Measurements from ENCODE around the gene RASSF5. TPM values are rescaled to one million over a fixed set of nuclear protein-coding genes. Genes with fewer than 3 reads are reported as not detected.

Gene RASSF5
- total RNA-seq, 1 donor from 2014 or later, result 1.2 TPM

DNA sequence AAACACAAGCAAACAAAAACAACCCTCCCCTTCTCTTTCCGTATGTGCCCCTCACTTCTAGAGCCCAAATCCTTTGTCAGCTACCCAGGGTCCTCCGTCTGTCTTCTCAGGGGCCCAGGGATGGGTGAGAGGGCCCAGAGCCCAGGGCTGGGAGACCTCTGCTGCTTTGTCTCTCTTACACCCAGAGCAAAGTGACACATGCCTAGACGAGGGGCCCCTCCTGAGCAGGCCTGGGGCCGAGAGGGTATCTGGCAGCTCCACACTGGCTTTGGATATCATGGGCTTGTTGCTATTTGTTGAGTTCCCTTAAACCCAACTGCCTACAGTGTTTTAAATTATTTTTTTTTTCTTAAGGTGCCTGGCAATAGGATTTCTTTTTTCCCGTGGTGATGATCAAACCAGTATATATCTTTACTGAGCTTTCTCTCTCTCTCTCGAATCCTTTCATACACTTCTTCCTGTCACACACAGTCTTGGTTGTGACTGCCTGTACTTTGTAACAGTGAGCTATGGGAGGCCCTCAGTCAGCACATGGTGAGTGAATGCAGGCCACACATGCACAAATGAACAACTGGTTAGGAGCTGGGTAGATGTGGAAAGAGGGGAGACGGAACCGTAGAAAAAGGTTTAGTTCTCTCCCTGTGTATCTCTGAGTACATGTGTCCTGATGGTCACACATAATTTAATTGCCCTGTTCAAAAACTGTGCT, 14.5 kb downstream of the RASSF5 start:
- Mint-ChIP-seq H3K27me3 (ENCODE audit: unreplicated experiment) (peaks cover 2% of the 10 kb centered on the region), H3K4me3 (ENCODE audit: unreplicated experiment) (no peak overlapping the region), H3K4me1 (ENCODE audit: unreplicated experiment) (peaks cover 4% of the 10 kb centered on the region), H3K9me3 (ENCODE audit: unreplicated experiment) (no peaks in the 10 kb centered on the region), H3K36me3 (ENCODE audit: low read depth, unreplicated experiment) (no peaks in the 10 kb centered on the region), H3K27ac (ENCODE audit: unreplicated experiment) (no peak overlapping the region)
- no peak for DNase-seq (ENCODE audit: low spot score)
- TF ChIP-seq, protein P1, sequence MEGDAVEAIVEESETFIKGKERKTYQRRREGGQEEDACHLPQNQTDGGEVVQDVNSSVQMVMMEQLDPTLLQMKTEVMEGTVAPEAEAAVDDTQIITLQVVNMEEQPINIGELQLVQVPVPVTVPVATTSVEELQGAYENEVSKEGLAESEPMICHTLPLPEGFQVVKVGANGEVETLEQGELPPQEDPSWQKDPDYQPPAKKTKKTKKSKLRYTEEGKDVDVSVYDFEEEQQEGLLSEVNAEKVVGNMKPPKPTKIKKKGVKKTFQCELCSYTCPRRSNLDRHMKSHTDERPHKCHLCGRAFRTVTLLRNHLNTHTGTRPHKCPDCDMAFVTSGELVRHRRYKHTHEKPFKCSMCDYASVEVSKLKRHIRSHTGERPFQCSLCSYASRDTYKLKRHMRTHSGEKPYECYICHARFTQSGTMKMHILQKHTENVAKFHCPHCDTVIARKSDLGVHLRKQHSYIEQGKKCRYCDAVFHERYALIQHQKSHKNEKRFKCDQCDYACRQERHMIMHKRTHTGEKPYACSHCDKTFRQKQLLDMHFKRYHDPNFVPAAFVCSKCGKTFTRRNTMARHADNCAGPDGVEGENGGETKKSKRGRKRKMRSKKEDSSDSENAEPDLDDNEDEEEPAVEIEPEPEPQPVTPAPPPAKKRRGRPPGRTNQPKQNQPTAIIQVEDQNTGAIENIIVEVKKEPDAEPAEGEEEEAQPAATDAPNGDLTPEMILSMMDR (IDR thresholded peaks at IDR 0.05; ENCODE audit: unreplicated experiment), result no peak

- H3K36me3 Mint-ChIP-seq (ENCODE audit: low read depth, unreplicated experiment), result no peaks in the 10 kb centered on the region
- peaks cover 4% of the 10 kb centered on the region for H3K4me1 Mint-ChIP-seq (ENCODE audit: unreplicated experiment)
- no peaks in the 10 kb centered on the region for H3K27me3 Mint-ChIP-seq (ENCODE audit: unreplicated experiment)
- H3K27ac Mint-ChIP-seq (ENCODE audit: unreplicated experiment), result no peak overlapping the region
- no peak overlapping the region for H3K4me3 Mint-ChIP-seq (ENCODE audit: unreplicated experiment)
- no peaks in the 10 kb centered on the region for H3K9me3 Mint-ChIP-seq (ENCODE audit: unreplicated experiment)
- TF ChIP-seq, protein P1 (IDR thresholded peaks at IDR 0.05; ENCODE audit: unreplicated experiment), result no peak
- DNase-seq (ENCODE audit: low spot score), result no peak
Measured at GRCh38 chr1:206524739-206525364, 17.5 kb downstream of the RASSF5 start.

- no peak for DNase-seq (ENCODE audit: low spot score)
- H3K27me3 Mint-ChIP-seq (ENCODE audit: unreplicated experiment), result peaks cover under 1% of the 10 kb centered on the region
- H3K4me1 Mint-ChIP-seq (ENCODE audit: unreplicated experiment), result peaks cover 4% of the 10 kb centered on the region
- H3K27ac Mint-ChIP-seq (ENCODE audit: unreplicated experiment), result no peak overlapping the region
- TF ChIP-seq, protein P1 (IDR thresholded peaks at IDR 0.05; ENCODE audit: unreplicated experiment), result no peak
- no peaks in the 10 kb centered on the region for H3K9me3 Mint-ChIP-seq (ENCODE audit: unreplicated experiment)
- H3K36me3 Mint-ChIP-seq (ENCODE audit: low read depth, unreplicated experiment), result no peaks in the 10 kb centered on the region
- H3K4me3 Mint-ChIP-seq (ENCODE audit: unreplicated experiment), result no peak overlapping the region
Measured at GRCh38 chr1:206526064-206526911, 19.0 kb downstream of the RASSF5 start.

DNA sequence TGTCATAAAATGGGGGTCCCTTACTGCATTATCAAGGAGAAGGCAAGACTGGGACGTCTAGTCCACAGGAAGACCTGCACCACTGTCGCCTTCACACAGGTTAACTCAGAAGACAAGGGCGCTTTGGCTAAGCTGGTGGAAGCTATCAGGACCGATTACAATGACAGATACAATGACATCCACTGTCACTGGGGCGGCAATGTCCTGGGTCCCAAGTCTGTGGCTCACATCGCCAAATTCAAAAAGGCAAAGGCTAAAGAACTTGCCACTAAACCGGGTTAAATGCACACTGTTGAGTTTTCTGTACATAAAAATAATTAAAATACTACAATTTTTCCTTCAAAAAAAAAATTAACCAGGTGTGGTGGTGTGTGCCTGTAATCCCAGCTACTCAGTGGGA, 22.1 kb downstream of the RASSF5 start:
- no peak overlapping the region for H3K27ac Mint-ChIP-seq (ENCODE audit: unreplicated experiment)
- H3K36me3 Mint-ChIP-seq (ENCODE audit: low read depth, unreplicated experiment), result no peaks in the 10 kb centered on the region
- no peak overlapping the region for H3K4me3 Mint-ChIP-seq (ENCODE audit: unreplicated experiment)
- peaks cover 4% of the 10 kb centered on the region for H3K4me1 Mint-ChIP-seq (ENCODE audit: unreplicated experiment)
- H3K9me3 Mint-ChIP-seq (ENCODE audit: unreplicated experiment), result no peaks in the 10 kb centered on the region
- DNase-seq (ENCODE audit: low spot score), result no peak
- TF ChIP-seq, protein P1 (IDR thresholded peaks at IDR 0.05; ENCODE audit: unreplicated experiment), result no peak
- peaks cover 1% of the 10 kb centered on the region for H3K27me3 Mint-ChIP-seq (ENCODE audit: unreplicated experiment)
